H9 (cell line): ENCODE results near the gene AHNAK. TPM values are rescaled to one million over a fixed set of nuclear protein-coding genes. Genes with fewer than 3 reads are reported as not detected.

ENCODE experiments used
- DNase-seq: peaks from one replicate; pipeline ENCODE4 v3.0.0-alpha.2; 2017
- H2AFZ ChIP-seq: one replicate; pipeline ENCODE4 v1.6.1; 2013; ENCODE audit warnings: mild to moderate bottlenecking, low read length, control low read depth, moderate library complexity
- H2AK5ac ChIP-seq: 2 replicates; pipeline ENCODE4 v1.6.1; 2013; ENCODE audit warnings: low read length, control low read depth, mixed read lengths; ENCODE audit not compliant: insufficient read length
- H2BK120ac ChIP-seq: one replicate; pipeline ENCODE4 v1.6.1; 2013; ENCODE audit warnings: low read depth, mild to moderate bottlenecking, low read length, control low read depth, inconsistent platforms; ENCODE audit not compliant: poor library complexity, severe bottlenecking
- H2BK12ac ChIP-seq: 2 replicates; pipeline ENCODE4 v1.6.1; 2013; ENCODE audit warnings: low read length, control low read depth, mixed read lengths, low read depth; ENCODE audit not compliant: insufficient read length
- H2BK15ac ChIP-seq: 2 replicates; pipeline ENCODE4 v1.6.1; 2013; ENCODE audit warnings: low read depth, low read length, control low read depth
- H2BK20ac ChIP-seq: one replicate; pipeline ENCODE4 v1.6.1; 2013; ENCODE audit warnings: low read depth, mild to moderate bottlenecking, low read length, control low read depth, inconsistent platforms; ENCODE audit not compliant: poor library complexity, severe bottlenecking
- H2BK5ac ChIP-seq: 2 replicates; pipeline ENCODE4 v1.6.1; 2013; ENCODE audit warnings: low read length, control low read depth, mixed read lengths; ENCODE audit not compliant: insufficient read length
- H3K14ac ChIP-seq: 2 replicates; pipeline ENCODE4 v1.6.1; 2013; ENCODE audit warnings: low read length, control low read depth; ENCODE audit not compliant: insufficient read depth
- H3K18ac ChIP-seq: 2 replicates; pipeline ENCODE4 v1.6.1; 2013; ENCODE audit warnings: low read depth, mild to moderate bottlenecking, mixed read lengths, low read length, control low read depth; ENCODE audit not compliant: insufficient read length
- H3K23ac ChIP-seq: 2 replicates; pipeline ENCODE4 v1.6.1; 2013; ENCODE audit warnings: low read length, control low read depth, mixed read lengths, low read depth; ENCODE audit not compliant: insufficient read length
- H3K23me2 ChIP-seq: 2 replicates; pipeline ENCODE4 v1.6.1; 2013; ENCODE audit warnings: low read depth, mild to moderate bottlenecking, mixed read lengths, low read length, control low read depth; ENCODE audit not compliant: insufficient read length, poor library complexity, severe bottlenecking
- H3K27ac ChIP-seq: 2 replicates; pipeline ENCODE4 v1.5.1; 2013; ENCODE audit warnings: low read length, control low read depth, mixed read lengths, low read depth; ENCODE audit not compliant: insufficient read length
- H3K27me3 ChIP-seq: 2 replicates; pipeline ENCODE4 v1.6.1; 2013; ENCODE audit warnings: low read length, control low read depth, inconsistent platforms; ENCODE audit not compliant: insufficient read depth
- H3K4ac ChIP-seq: 2 replicates; pipeline ENCODE4 v1.6.1; 2013; ENCODE audit warnings: low read depth, mild to moderate bottlenecking, control low read depth, inconsistent platforms, low read length, moderate library complexity
- H3K4me1 ChIP-seq: 2 replicates; pipeline ENCODE4 v1.6.1; 2013; ENCODE audit warnings: low read length, control low read depth, inconsistent platforms; ENCODE audit not compliant: insufficient read depth
- H3K4me2 ChIP-seq: 2 replicates; pipeline ENCODE4 v1.6.1; 2013; ENCODE audit warnings: low read length, control low read depth, mixed read lengths; ENCODE audit not compliant: insufficient read length, insufficient read depth
- H3K56ac ChIP-seq: 2 replicates; pipeline ENCODE4 v1.6.1; 2013; ENCODE audit warnings: low read depth, mild to moderate bottlenecking, mixed read lengths, low read length, control low read depth; ENCODE audit not compliant: insufficient read length
- H3K79me1 ChIP-seq: 2 replicates; pipeline ENCODE4 v1.6.1; 2013; ENCODE audit warnings: low read depth, mild to moderate bottlenecking, moderate library complexity, low read length, control low read depth, inconsistent platforms; ENCODE audit not compliant: insufficient read depth, poor library complexity, severe bottlenecking
- H3K79me2 ChIP-seq: 2 replicates; pipeline ENCODE4 v1.6.1; 2013; ENCODE audit warnings: low read length, control low read depth, inconsistent platforms; ENCODE audit not compliant: insufficient read depth
- H3K9ac ChIP-seq: 2 replicates; pipeline ENCODE4 v1.6.1; 2013; ENCODE audit warnings: low read length, control low read depth, mixed read lengths; ENCODE audit not compliant: insufficient read length; ENCODE audit errors: extremely low read depth
- H3K9me3 ChIP-seq: one replicate; pipeline ENCODE4 v1.6.1; 2013; ENCODE audit warnings: low read depth, low read length, inconsistent platforms; ENCODE audit not compliant: control insufficient read depth
- H3T11ph ChIP-seq: one replicate; pipeline ENCODE4 v1.6.1; 2013; ENCODE audit warnings: mild to moderate bottlenecking, low read length, control low read depth, inconsistent platforms
- H4K20me1 ChIP-seq: one replicate; pipeline ENCODE4 v1.6.1; 2013; ENCODE audit not compliant: control insufficient read depth, insufficient read length, insufficient read depth
- H4K5ac ChIP-seq: 2 replicates; pipeline ENCODE4 v1.6.1; 2013; ENCODE audit warnings: low read depth, mild to moderate bottlenecking, mixed read lengths, low read length, control low read depth; ENCODE audit not compliant: insufficient read length
- H4K8ac ChIP-seq: replicated peaks from 2 replicates; pipeline ENCODE4 v1.6.1; 2013; ENCODE audit warnings: low read length, control low read depth, mixed read lengths, low read depth; ENCODE audit not compliant: insufficient read length
- H4K91ac ChIP-seq: 2 replicates; pipeline ENCODE4 v1.6.1; 2013; ENCODE audit warnings: low read depth, mild to moderate bottlenecking, moderate library complexity, mixed read lengths, low read length, control low read depth; ENCODE audit not compliant: insufficient read length
- H3K27ac Mint-ChIP-seq, 3 experiments: 2 replicates in 2 of 3; 3 replicates in 1 of 3; pipeline ENCODE4 v1.8.0; 2020 to 2021; ENCODE audit warnings: mixed read lengths in 3 of 3, mild to moderate bottlenecking in 1 of 3, moderate library complexity in 1 of 3
- H3K27me3 Mint-ChIP-seq: 2 replicates; pipeline ENCODE4 v1.8.0; 2021; ENCODE audit warnings: low read depth, mild to moderate bottlenecking, moderate library complexity, mixed read lengths
- H3K36me3 Mint-ChIP-seq, 3 experiments: 2 replicates in 2 of 3; 3 replicates in 1 of 3; pipeline ENCODE4 v1.8.0; 2020 to 2021; ENCODE audit warnings: low read depth in 3 of 3, mixed read lengths in 3 of 3; ENCODE audit not compliant: insufficient read depth in 1 of 3
- H3K4me1 Mint-ChIP-seq, 2 experiments: 2 replicates each; pipeline ENCODE4 v1.8.0; 2020; ENCODE audit warnings: mixed read lengths in 2 of 2
- H3K4me3 Mint-ChIP-seq, 2 experiments: 2 replicates in 1 of 2; 3 replicates in 1 of 2; pipeline ENCODE4 v1.8.0; 2020 to 2021; ENCODE audit warnings: mild to moderate bottlenecking in 2 of 2, mixed read lengths in 2 of 2, moderate library complexity in 1 of 2
- H3K9me3 Mint-ChIP-seq, 2 experiments: 2 replicates in 1 of 2; 3 replicates in 1 of 2; pipeline ENCODE4 v1.8.0; 2020; ENCODE audit warnings: mild to moderate bottlenecking in 2 of 2, mixed read lengths in 2 of 2, moderate library complexity in 1 of 2
- CTCF ChIP-seq: fragments of 200-600 bp; sonication (generic); conservative IDR thresholded peaks from 3 replicates; pipeline ENCODE4 v1.8.0; 2021; ENCODE audit warnings: antibody characterized with exemption, mild to moderate bottlenecking
- WGBS: extraction: QIAGEN DNeasy Blood & Tissue Kit; methylation state at CpG from one replicate; pipeline ENCODE4 v1.1.7; 2013; ENCODE audit warnings: missing lambda C conversion rate, low lambda C conversion rate, mixed read lengths; ENCODE audit not compliant: insufficient read length; ENCODE audit errors: extremely low coverage; 5-methylcytosine and 5-hydroxymethylcytosine counted together
- total RNA-seq: library from RNA; stranded (reverse); gene quantifications from 2 replicates; pipeline ENCODE4 v1.2.1, GENCODE V29; 2021

AHNAK gene
- total RNA-seq, 1 experiment from 2014 or later, result 15.2 TPM

GRCh38 chr11:62493801-62494200, 52.8 kb downstream of the AHNAK start:
- H2BK12ac ChIP-seq, result no peak overlapping the region
- H2BK20ac ChIP-seq, result no peak overlapping the region
- Mint-ChIP-seq H3K27ac (no peak overlapping the region), H3K27me3 (peaks cover 3% of the 10 kb centered on the region; the same call in 1 of the 2 replicates), H3K9me3 (no peaks in the 10 kb centered on the region), H3K36me3 (no peaks in the 10 kb centered on the region), H3K4me3 (no peak overlapping the region; a peak in 1 of 5 replicates), H3K4me1 (peaks cover 4 to 5% of the 10 kb centered on the region in 2 experiments; a peak in 2 of 4 replicates)
- H3T11ph ChIP-seq, result no peak overlapping the region
- no peak overlapping the region for H3K18ac ChIP-seq
- no peaks in the 10 kb centered on the region for H4K20me1 ChIP-seq
- no peak overlapping the region for H3K4me2 ChIP-seq
- TF ChIP-seq CTCF, result no peak
- no peaks in the 10 kb centered on the region for H3K79me1 ChIP-seq
- no peak overlapping the region for H4K91ac ChIP-seq
- H2AK5ac ChIP-seq, result no peak overlapping the region
- H3K79me2 ChIP-seq, result no peaks in the 10 kb centered on the region
- H2BK5ac ChIP-seq, result no peak overlapping the region
- H3K4ac ChIP-seq, result no peak overlapping the region
- no peak overlapping the region for H4K8ac ChIP-seq
- no peaks in the 10 kb centered on the region for H3K27me3 ChIP-seq
- H3K9me3 ChIP-seq, result no peaks in the 10 kb centered on the region
- H3K23me2 ChIP-seq, result no peaks in the 10 kb centered on the region
- no peak overlapping the region for H3K9ac ChIP-seq
- no CpG with 5 or more reads among the region's 3 CpGs for WGBS
- no peak overlapping the region for H3K56ac ChIP-seq
- no peak overlapping the region for H3K23ac ChIP-seq
- no peak overlapping the region for H3K27ac ChIP-seq
- no peak for DNase-seq
- H2AFZ ChIP-seq, result no peak overlapping the region
- no peak overlapping the region for H3K14ac ChIP-seq
- no peak overlapping the region for H2BK15ac ChIP-seq
- no peaks in the 10 kb centered on the region for H3K4me1 ChIP-seq
- H4K5ac ChIP-seq, result no peak overlapping the region
- H2BK120ac ChIP-seq, result no peak overlapping the region
